ENCODE measurements around the gene GMPR2. TPM values are rescaled to one million over a fixed set of nuclear protein-coding genes. Genes with fewer than 3 reads are reported as not detected.

The GMPR2 gene
- total RNA-seq, 4 donors from 2014 or later: 39.0 to 57.2 (median 49.0) TPM

DNA sequence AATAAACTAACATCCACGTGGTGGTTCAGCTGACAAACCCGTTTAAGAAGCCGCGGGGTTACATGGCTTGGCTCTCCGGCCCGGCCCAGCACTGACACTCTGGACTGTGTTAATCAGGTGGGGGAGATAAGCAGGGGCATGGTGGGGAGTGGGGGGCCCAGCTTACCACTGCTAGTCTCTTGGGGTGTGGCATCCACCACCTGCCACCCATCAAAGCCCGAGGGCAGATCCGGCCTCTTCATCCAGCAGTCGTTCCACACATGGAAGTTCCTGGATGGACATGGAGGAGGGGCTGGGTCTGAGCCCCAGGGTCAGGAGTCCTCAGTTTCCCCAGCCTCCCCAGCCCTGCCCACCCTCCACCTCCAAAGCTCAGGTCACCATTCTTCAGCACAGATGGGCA is 25.4 kb downstream of the GMPR2 start:
- TF ChIP-seq POLR2A (IDR thresholded peaks at IDR 0.05): no peak
- TF ChIP-seq, protein P1, sequence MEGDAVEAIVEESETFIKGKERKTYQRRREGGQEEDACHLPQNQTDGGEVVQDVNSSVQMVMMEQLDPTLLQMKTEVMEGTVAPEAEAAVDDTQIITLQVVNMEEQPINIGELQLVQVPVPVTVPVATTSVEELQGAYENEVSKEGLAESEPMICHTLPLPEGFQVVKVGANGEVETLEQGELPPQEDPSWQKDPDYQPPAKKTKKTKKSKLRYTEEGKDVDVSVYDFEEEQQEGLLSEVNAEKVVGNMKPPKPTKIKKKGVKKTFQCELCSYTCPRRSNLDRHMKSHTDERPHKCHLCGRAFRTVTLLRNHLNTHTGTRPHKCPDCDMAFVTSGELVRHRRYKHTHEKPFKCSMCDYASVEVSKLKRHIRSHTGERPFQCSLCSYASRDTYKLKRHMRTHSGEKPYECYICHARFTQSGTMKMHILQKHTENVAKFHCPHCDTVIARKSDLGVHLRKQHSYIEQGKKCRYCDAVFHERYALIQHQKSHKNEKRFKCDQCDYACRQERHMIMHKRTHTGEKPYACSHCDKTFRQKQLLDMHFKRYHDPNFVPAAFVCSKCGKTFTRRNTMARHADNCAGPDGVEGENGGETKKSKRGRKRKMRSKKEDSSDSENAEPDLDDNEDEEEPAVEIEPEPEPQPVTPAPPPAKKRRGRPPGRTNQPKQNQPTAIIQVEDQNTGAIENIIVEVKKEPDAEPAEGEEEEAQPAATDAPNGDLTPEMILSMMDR (IDR thresholded peaks at IDR 0.05): no peak
- 89 to 91% methylated on average over 8 of the region's 9 CpGs for WGBS, 2 donors
- no peak overlapping the region for H3K4me3 ChIP-seq (ENCODE audit: low read depth, poor library complexity, severe bottlenecking)
- intact Hi-C loops (cut with DNase I; ENCODE audit: low total_unique reads): no loop called here
- no peak for DNase-seq (ENCODE audit: low spot score in 2 of 2)

DNA sequence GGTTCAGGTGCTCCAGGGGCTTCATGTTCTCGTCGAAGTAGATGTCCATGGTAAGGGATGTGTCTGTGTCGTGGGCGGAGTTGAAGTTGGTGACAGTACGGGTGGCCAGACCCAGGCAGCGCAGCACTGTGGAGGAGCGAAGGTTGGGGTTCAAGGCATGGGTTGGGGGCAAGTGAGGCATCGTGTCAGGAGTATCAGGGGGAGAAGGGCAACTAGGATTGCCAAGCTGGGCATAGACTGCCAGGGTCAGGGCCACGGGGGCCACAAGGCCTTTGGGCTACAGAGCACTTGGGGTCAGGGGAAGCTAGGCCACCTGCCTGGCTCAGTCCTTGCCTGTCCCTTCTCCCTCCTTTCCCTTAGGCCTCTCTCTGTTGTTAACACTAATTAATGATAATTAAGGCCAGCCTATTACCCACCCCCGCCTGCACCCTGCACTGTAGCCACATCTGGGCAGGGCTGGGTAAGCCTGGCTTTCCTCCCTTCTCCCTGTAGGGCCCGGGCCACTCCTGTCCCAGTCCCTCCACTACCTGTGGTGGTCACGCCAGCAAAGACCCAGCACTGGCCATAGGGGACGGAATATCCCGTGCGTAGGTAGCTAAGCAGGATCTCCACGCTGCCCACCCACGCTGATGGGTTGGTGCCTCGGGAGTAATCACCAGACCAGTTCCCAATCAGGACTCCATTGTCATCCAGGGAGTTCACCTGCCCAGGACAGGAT is 26.0 kb downstream of the GMPR2 start:
- TF ChIP-seq, protein P1 (IDR thresholded peaks at IDR 0.05): no peak
- no peak for TF ChIP-seq POLR2A (IDR thresholded peaks at IDR 0.05)
- DNase-seq (ENCODE audit: low spot score in 2 of 2): no peak
- 59 to 64% methylated on average over 18 of the region's 18 CpGs for WGBS, 2 donors
- intact Hi-C loops (cut with DNase I; ENCODE audit: low total_unique reads): no loop called here
- H3K4me3 ChIP-seq (ENCODE audit: low read depth, poor library complexity, severe bottlenecking): no peak overlapping the region

DNA sequence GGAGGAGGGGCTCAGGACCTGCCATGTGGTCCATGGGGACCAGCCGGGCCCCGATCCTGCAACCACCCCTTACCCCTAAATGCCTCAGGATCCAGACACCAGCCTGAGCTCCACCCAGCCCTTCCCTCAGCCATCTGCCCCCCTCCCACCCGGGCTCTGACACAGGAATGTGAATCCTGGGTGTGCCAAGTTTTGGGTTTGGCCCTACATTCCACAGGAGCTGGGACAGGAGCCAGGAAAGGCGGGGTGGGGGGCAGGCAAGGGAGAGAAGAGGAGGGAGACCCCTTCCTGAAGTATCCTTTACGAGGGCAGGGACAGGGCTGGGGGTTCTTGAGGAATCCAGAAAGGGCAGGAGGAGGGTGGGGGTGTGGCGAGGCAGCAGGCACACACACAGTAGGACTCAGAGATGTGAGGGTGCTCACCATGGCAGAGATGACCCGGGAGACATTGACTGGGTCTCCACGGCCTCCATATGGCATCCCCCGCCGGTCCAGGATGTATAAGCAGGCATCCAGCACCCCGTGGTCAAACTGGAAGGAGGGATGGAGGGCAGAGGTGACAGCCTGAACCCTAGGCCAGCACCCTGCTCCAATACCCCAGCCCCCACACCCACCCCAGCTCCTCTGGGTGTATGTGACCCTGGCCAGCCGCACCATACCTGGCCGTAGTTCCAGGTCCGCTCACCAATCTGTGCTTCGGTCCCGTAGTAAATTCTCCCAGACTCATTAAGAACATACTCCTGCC is 26.7 kb downstream of the GMPR2 start:
- TF ChIP-seq, protein P1 (IDR thresholded peaks at IDR 0.05): no peak
- TF ChIP-seq POLR2A (IDR thresholded peaks at IDR 0.05): no peak
- intact Hi-C loops (cut with DNase I; ENCODE audit: low total_unique reads): no loop called here
- WGBS, 2 donors: 61 to 62% methylated on average over 16 of the region's 16 CpGs
- no peak overlapping the region for H3K4me3 ChIP-seq (ENCODE audit: low read depth, poor library complexity, severe bottlenecking)
- DNase-seq (ENCODE audit: low spot score in 2 of 2): peak in 1 of 2 donors; percentile 83

DNA sequence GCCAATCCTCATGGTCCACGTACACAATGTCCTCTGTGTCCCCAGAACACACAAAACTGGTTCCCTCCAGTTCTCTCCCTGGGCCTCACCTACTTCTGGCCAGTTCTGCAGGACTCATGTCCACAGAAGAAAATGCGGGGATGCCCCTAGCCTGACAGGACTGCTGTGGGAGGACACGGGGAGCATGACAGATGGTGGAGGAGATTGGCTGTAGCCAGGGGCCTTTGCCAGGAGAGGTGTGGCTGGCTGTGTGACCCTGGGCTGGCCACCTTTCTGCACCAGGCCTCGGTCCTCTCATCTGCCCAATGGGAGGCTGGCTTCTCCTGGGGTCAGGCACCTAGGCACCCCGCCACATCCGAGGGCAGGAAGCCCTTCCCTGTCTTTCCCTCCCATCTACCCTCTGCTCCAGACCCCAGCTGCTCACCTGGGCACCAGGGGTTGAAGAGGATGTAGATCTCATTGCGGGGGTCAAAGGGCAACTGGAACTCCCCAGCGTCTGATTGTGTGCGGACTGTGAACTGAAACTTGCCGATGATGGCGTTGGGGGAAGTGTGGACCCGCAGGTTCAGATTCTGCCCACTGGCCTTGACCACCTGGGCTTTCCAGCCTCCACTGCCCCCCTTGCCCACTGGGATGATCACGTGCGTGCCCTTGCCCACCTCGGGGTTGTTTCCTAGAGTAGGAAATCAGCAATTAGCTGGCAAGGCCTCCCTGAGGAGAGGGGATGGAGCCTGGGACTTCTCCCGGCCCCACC is 27.5 kb downstream of the GMPR2 start:
- no peak for TF ChIP-seq POLR2A (IDR thresholded peaks at IDR 0.05)
- TF ChIP-seq, protein P1 (IDR thresholded peaks at IDR 0.05): no peak
- no peak overlapping the region for H3K4me3 ChIP-seq (ENCODE audit: low read depth, poor library complexity, severe bottlenecking)
- 78 to 86% methylated on average over 15 to 16 of the region's 16 CpGs for WGBS, 2 donors
- intact Hi-C loops (cut with DNase I; ENCODE audit: low total_unique reads): no loop called here
- no peak for DNase-seq (ENCODE audit: low spot score in 2 of 2)

DNA sequence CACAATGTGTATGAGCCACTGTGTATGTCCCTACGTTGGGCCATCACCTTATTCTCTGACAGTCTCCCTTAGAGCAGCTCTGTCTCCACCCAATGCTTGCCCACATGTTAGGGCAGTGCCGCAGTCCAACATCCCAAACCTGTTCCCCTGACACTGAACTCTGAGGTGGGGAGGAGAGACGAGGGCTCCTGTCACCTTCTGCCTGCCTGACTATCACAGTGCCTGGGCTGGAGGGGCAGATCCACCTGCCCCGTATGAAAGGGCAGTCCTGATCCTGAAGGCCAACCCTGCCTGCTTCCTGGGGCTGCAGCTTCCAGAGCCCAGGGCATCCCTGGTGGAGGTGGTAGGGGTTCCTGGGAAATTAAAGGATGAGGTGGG is 28.0 kb downstream of the GMPR2 start:
- DNase-seq (ENCODE audit: low spot score in 2 of 2): no peak
- TF ChIP-seq, protein P1 (IDR thresholded peaks at IDR 0.05): no peak
- TF ChIP-seq POLR2A (IDR thresholded peaks at IDR 0.05): no peak
- 57 to 64% methylated on average over 4 of the region's 4 CpGs for WGBS, 2 donors
- no peak overlapping the region for H3K4me3 ChIP-seq (ENCODE audit: low read depth, poor library complexity, severe bottlenecking)
- intact Hi-C loops (cut with DNase I; ENCODE audit: low total_unique reads): no loop called here
